ENCODE results near the gene SERPINA1.

- TF ChIP-seq CTCF (IDR thresholded peaks at IDR 0.05), result no peak
- TF ChIP-seq POLR2A (IDR thresholded peaks at IDR 0.05), result no peak
These were observed 23.2 kb upstream of the SERPINA1 start for GRCh38 chr14:94411638-94412037.

Data from vagina (tissue), 2 donors.